Neuron (in vitro differentiated cells): Measurements from ENCODE around the gene WNT7A.

ENCODE experiments used
- H2AFZ ChIP-seq: one replicate; pipeline ENCODE4 v1.6.1; 2013; ENCODE audit warnings: low read depth, mild to moderate bottlenecking, inconsistent platforms, low read length, moderate library complexity
- H3K27me3 ChIP-seq: one replicate; pipeline ENCODE4 v1.6.1; 2013; ENCODE audit warnings: low read length; ENCODE audit not compliant: insufficient read depth
- H3K36me3 ChIP-seq: one replicate; pipeline ENCODE4 v1.6.1; 2013; ENCODE audit warnings: low read length; ENCODE audit not compliant: insufficient read depth
- H3K4me1 ChIP-seq: one replicate; pipeline ENCODE4 v1.6.1; 2013; ENCODE audit warnings: low read length; ENCODE audit not compliant: insufficient read depth
- H3K4me3 ChIP-seq: 2 replicates; pipeline ENCODE4 v1.5.1; 2013; ENCODE audit warnings: mild to moderate bottlenecking, low read length, moderate library complexity
- H3K9me3 ChIP-seq: one replicate; pipeline ENCODE4 v1.6.1; 2013; ENCODE audit warnings: low read length

The WNT7A gene

GRCh38 chr3:13854492-13854891 is 25.4 kb downstream of the WNT7A start:
- Histone ChIP-seq H3K4me1 (peaks cover 3% of the 10 kb centered on the region), H3K4me3 (no peak overlapping the region), H3K27me3 (no peaks in the 10 kb centered on the region), H2AFZ (no peak overlapping the region), H3K9me3 (peaks cover under 1% of the 10 kb centered on the region), H3K36me3 (peaks cover 88% of the 10 kb centered on the region)

- Histone ChIP-seq H3K4me3 (no peak overlapping the region), H3K27me3 (no peaks in the 10 kb centered on the region), H3K36me3 (peaks cover 89% of the 10 kb centered on the region), H3K4me1 (peaks cover 3% of the 10 kb centered on the region), H2AFZ (no peak overlapping the region), H3K9me3 (peaks cover 2% of the 10 kb centered on the region)
These were observed 25.9 kb downstream of the WNT7A start for GRCh38 chr3:13853978-13854296.

- Histone ChIP-seq H3K4me1 (peaks cover 3% of the 10 kb centered on the region), H3K4me3 (no peak overlapping the region), H3K36me3 (peaks cover 90% of the 10 kb centered on the region), H3K27me3 (no peaks in the 10 kb centered on the region), H2AFZ (no peak overlapping the region), H3K9me3 (peaks cover 2% of the 10 kb centered on the region)
These were observed 26.5 kb downstream of the WNT7A start for GRCh38 chr3:13853256-13853977.

GRCh38 chr3:13852638-13853009 is 27.2 kb downstream of the WNT7A start:
- Histone ChIP-seq H3K4me1 (peaks cover 3% of the 10 kb centered on the region), H3K36me3 (peaks cover 84% of the 10 kb centered on the region), H2AFZ (no peak overlapping the region)

GRCh38 chr3:13851997-13852637 is 27.8 kb downstream of the WNT7A start:
- H3K4me3 ChIP-seq = no peak overlapping the region
- peaks cover 81% of the 10 kb centered on the region for H3K36me3 ChIP-seq
- no peaks in the 10 kb centered on the region for H3K27me3 ChIP-seq
- peaks cover 2% of the 10 kb centered on the region for H3K9me3 ChIP-seq
- H3K4me1 ChIP-seq = peaks cover 3% of the 10 kb centered on the region
- H2AFZ ChIP-seq = no peak overlapping the region

More at GRCh38 chr3:13852638-13853009, 27.2 kb downstream of the WNT7A start:
- Histone ChIP-seq H3K9me3 (peaks cover 2% of the 10 kb centered on the region), H3K27me3 (no peaks in the 10 kb centered on the region), H3K4me3 (no peak overlapping the region)

- Histone ChIP-seq H3K36me3 (peaks cover 84% of the 10 kb centered on the region), H3K9me3 (peaks cover 2% of the 10 kb centered on the region), H3K4me1 (peaks cover 3% of the 10 kb centered on the region), H3K27me3 (no peaks in the 10 kb centered on the region), H3K4me3 (no peak overlapping the region), H2AFZ (no peak overlapping the region)
These were observed 28.6 kb downstream of the WNT7A start for GRCh38 chr3:13851091-13851849.

- Histone ChIP-seq H3K27me3 (no peaks in the 10 kb centered on the region), H3K9me3 (peaks cover 2% of the 10 kb centered on the region), H2AFZ (no peak overlapping the region), H3K4me1 (peaks cover 3% of the 10 kb centered on the region), H3K36me3 (peaks cover 85% of the 10 kb centered on the region), H3K4me3 (no peak overlapping the region)
These were observed 29.5 kb downstream of the WNT7A start for GRCh38 chr3:13850161-13850945.

- no peaks in the 10 kb centered on the region for H3K27me3 ChIP-seq
- H3K4me1 ChIP-seq = peaks cover 3% of the 10 kb centered on the region
- no peak overlapping the region for H2AFZ ChIP-seq
- H3K36me3 ChIP-seq = peaks cover 77% of the 10 kb centered on the region
- H3K4me3 ChIP-seq = no peak overlapping the region
- H3K9me3 ChIP-seq = peaks cover 2% of the 10 kb centered on the region
These were observed 30.9 kb downstream of the WNT7A start for GRCh38 chr3:13849018-13849417.

- Histone ChIP-seq H3K9me3 (peaks cover 2% of the 10 kb centered on the region), H2AFZ (no peak overlapping the region), H3K4me1 (peaks cover 3% of the 10 kb centered on the region), H3K4me3 (no peak overlapping the region), H3K27me3 (no peaks in the 10 kb centered on the region), H3K36me3 (peaks cover 76% of the 10 kb centered on the region)
These were observed 32.9 kb downstream of the WNT7A start for GRCh38 chr3:13846716-13847570.

GRCh38 chr3:13846238-13846637 is 33.6 kb downstream of the WNT7A start:
- H3K9me3 ChIP-seq = peaks cover 2% of the 10 kb centered on the region
- no peak overlapping the region for H3K4me3 ChIP-seq
- H3K27me3 ChIP-seq = no peaks in the 10 kb centered on the region
- peaks cover 3% of the 10 kb centered on the region for H3K4me1 ChIP-seq
- no peak overlapping the region for H2AFZ ChIP-seq
- peaks cover 73% of the 10 kb centered on the region for H3K36me3 ChIP-seq

- peaks cover 2% of the 10 kb centered on the region for H3K9me3 ChIP-seq
- no peaks in the 10 kb centered on the region for H3K27me3 ChIP-seq
- no peak overlapping the region for H2AFZ ChIP-seq
- peaks cover 1% of the 10 kb centered on the region for H3K4me1 ChIP-seq
- H3K4me3 ChIP-seq = no peak overlapping the region
- H3K36me3 ChIP-seq = peaks cover 69% of the 10 kb centered on the region
These were observed 34.1 kb downstream of the WNT7A start for GRCh38 chr3:13845806-13846205.

GRCh38 chr3:13844911-13845310 is 35.0 kb downstream of the WNT7A start:
- Histone ChIP-seq H3K4me3 (no peak overlapping the region), H3K36me3 (peaks cover 60% of the 10 kb centered on the region), H2AFZ (no peak overlapping the region), H3K4me1 (no peaks in the 10 kb centered on the region), H3K27me3 (no peaks in the 10 kb centered on the region), H3K9me3 (peaks cover 2% of the 10 kb centered on the region)
